Uterus (tissue), 2 donors: Measurements from ENCODE around the gene SPIRE1.

Experiments
- POLR2A ChIP-seq, 2 donors: fragments of 450-650 bp; IDR thresholded peaks; one replicate each; pipeline ENCODE4 v1.6.1; 2016; ENCODE audit warnings: antibody characterized with exemption in 2 of 2, mild to moderate bottlenecking in 1 of 2, moderate library complexity in 1 of 2
- TF ChIP-seq, protein P1 (sequence below), 4 experiments: fragments of 200-600 bp in 2 of 4; fragments of 450-650 bp in 2 of 4; sonication (generic) in 2 of 4; IDR thresholded peaks; one replicate each; pipeline ENCODE4 v1.5.1; 2016 to 2019; ENCODE audit warnings: antibody characterized with exemption in 4 of 4, mild to moderate bottlenecking in 2 of 4, moderate library complexity in 1 of 4

- TF ChIP-seq, protein P1, sequence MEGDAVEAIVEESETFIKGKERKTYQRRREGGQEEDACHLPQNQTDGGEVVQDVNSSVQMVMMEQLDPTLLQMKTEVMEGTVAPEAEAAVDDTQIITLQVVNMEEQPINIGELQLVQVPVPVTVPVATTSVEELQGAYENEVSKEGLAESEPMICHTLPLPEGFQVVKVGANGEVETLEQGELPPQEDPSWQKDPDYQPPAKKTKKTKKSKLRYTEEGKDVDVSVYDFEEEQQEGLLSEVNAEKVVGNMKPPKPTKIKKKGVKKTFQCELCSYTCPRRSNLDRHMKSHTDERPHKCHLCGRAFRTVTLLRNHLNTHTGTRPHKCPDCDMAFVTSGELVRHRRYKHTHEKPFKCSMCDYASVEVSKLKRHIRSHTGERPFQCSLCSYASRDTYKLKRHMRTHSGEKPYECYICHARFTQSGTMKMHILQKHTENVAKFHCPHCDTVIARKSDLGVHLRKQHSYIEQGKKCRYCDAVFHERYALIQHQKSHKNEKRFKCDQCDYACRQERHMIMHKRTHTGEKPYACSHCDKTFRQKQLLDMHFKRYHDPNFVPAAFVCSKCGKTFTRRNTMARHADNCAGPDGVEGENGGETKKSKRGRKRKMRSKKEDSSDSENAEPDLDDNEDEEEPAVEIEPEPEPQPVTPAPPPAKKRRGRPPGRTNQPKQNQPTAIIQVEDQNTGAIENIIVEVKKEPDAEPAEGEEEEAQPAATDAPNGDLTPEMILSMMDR (IDR thresholded peaks at IDR 0.05), result no peak
- no peak for TF ChIP-seq POLR2A (IDR thresholded peaks at IDR 0.05)
Measured at GRCh38 chr18:12492907-12493306, 165.0 kb downstream of the SPIRE1 start.
